HUES6 (cell line): ENCODE data around the gene PRKCE.

Source experiments
- H3K27ac ChIP-seq: 2 replicates; pipeline ENCODE4 v1.7.0; 2013; ENCODE audit warnings: low read depth, mild to moderate bottlenecking, low read length, inconsistent platforms
- H3K27me3 ChIP-seq: 2 replicates; pipeline ENCODE4 v1.6.1; 2013; ENCODE audit warnings: low read length; ENCODE audit not compliant: control insufficient read depth, insufficient read depth
- H3K36me3 ChIP-seq: 2 replicates; pipeline ENCODE4 v1.6.1; 2013; ENCODE audit warnings: low read length; ENCODE audit not compliant: control insufficient read depth, insufficient read depth
- H3K4me1 ChIP-seq: 2 replicates; pipeline ENCODE4 v1.6.1; 2013; ENCODE audit warnings: low read length; ENCODE audit not compliant: control insufficient read depth, insufficient read depth
- H3K4me3 ChIP-seq: 2 replicates; pipeline ENCODE4 v1.5.1; 2013; ENCODE audit warnings: low read depth, low read length
- H3K9ac ChIP-seq: one replicate; pipeline ENCODE4 v1.6.1; 2013; ENCODE audit warnings: mild to moderate bottlenecking, low read length
- H3K9me3 ChIP-seq: 2 replicates; pipeline ENCODE4 v1.6.1; 2013; ENCODE audit warnings: low read depth, low read length; ENCODE audit not compliant: control insufficient read depth, insufficient read depth

Gene PRKCE

DNA sequence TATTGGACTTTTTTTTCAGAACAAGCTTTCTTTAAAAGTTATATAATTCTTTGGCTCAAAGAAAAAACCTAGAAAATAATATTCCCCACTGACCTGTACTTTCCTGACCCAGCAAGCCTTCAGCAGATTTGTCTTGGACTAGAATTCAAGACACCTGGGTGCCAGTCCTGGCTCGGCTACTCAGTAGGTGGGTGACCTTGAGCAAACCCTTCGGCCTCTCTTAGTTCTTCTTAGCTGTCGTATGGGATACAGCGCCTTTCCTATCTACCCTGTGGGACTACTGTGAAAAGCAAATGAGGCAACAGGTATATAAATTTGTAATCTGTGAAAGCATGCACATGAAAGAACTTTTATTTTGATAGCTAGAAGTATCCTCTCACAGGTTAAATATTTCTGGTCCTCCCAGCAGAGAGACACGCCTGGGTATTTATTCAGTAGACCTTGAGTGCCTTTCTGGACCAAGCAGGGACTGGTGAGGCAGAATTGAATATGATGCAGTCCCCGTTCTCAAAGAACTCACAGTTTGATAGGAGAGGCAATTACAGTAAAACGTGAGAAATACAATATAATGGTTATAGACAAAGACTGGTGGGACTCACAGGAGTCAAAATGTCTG, 576.3 kb downstream of the PRKCE start:
- peaks cover 24% of the 10 kb centered on the region for H3K4me1 ChIP-seq
- H3K4me3 ChIP-seq = no peak overlapping the region
- H3K9ac ChIP-seq = no peak overlapping the region
- H3K36me3 ChIP-seq = no peaks in the 10 kb centered on the region
- no peaks in the 10 kb centered on the region for H3K27me3 ChIP-seq
- H3K27ac ChIP-seq = no peak overlapping the region
- no peaks in the 10 kb centered on the region for H3K9me3 ChIP-seq

DNA sequence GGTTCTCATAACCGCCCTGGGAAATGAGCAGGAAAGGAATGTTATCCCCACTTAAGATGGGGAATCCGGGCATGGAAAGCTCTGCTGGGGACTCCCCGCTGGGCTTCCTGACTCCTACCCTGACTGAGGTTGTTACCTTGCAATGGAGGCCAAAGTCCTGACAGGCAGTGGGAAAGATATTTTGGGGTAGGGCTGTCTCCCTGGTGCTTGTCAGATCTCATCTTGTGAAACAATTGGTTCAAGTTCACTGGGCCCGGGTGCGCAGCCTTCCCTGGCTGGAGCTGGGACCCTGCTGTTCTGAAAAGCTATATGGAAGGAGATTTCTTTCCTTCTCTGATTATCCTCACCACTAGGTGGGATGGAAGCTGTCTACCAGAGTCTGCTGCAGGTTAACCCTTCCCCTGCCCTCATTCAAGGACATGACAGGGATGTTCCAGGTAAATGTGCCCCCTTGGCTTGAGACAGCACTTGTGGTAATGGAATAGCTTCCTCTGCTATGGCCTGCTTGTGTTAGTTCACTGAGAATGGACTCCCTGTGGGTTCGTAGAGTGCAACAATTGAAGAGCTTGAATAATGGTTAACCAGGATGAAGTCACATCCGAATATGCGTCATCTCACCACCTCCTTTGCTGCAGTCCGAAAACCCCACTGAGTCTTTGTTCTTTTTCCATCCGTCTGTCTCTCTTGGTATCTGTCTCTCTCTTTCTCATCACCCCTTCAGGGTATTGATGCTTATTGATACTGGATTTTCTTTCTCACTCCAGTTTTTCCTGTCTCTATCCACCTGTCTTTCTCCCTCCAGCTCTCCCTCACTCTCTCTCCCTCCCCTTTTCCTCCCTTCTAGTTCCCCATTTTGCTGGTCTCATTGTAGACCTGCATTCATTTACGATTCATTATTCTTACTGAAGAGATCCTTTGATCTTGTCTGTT, 577.9 kb downstream of the PRKCE start:
- Histone ChIP-seq H3K27ac (peak overlapping the region; percentile 12), H3K4me3 (no peak overlapping the region; the same call in 1 of the 2 replicates), H3K36me3 (no peaks in the 10 kb centered on the region), H3K4me1 (peaks cover 24% of the 10 kb centered on the region), H3K9ac (peak overlapping the region; percentile 44), H3K27me3 (no peaks in the 10 kb centered on the region), H3K9me3 (no peaks in the 10 kb centered on the region)

DNA sequence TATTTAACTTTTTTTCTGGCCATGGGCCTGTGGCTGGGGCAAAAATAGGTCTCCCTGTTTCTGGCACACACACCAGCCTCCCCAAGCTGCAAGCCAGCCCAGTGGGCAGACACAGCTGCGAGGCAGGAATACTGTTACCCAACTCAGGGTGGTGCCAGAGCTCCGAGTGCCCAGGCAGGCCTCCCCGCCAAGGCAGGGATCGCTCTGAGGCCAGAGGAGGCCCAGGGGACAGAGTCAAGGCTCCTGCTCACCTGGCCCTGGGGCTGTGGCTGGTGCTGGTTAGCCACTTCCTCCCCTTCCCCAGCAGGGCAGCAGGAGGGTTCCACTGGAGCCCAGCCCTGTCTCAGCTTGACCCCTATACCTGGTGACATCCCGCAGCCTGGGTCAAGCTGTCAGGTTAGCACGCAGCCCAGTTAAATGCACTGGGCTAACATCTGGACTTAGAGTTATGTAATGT, 578.7 kb downstream of the PRKCE start:
- Histone ChIP-seq H3K4me1 (peaks cover 24% of the 10 kb centered on the region), H3K9me3 (no peaks in the 10 kb centered on the region), H3K9ac (peak overlapping the region; percentile 44), H3K36me3 (no peaks in the 10 kb centered on the region), H3K27ac (peak overlapping the region; percentile 12), H3K27me3 (no peaks in the 10 kb centered on the region), H3K4me3 (no peak overlapping the region)

DNA sequence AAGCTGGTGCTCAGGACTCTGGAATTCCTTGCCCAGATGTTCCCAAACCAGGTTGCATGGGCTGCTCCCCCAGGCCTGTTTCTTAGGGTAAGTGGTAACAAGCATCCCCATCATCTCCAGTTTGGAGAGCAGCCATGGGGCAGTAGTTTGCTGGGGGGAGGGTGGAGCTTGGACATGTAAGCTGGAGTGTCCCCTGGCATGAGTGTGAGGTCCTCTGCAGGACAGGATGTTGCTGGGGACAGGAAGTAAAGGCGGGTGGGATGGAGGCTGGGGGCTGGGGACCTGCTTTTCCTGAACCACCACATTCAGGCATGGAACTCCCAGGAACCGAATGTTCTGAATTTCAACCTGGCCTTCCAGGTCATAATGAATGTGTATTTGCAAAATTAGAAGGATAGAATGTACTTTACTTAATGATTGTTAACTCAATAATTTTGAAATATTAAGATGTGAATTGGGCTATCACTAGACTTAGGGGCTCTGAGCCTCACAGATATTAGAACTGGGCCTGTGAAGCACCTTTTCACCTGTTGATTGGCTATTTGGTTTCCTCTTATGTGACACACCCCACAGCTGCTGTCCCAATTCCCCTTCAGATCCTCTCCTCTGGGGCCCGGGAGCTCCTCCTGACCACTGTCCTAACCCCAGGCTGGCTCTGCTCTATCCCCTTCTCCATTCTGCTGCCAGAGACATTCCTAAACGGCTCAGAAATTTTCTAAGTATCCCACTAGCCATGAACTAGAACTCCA, 579.4 kb downstream of the PRKCE start:
- Histone ChIP-seq H3K27me3 (no peaks in the 10 kb centered on the region), H3K27ac (peak overlapping the region; percentile 12; the same call in 1 of the 2 replicates), H3K9me3 (no peaks in the 10 kb centered on the region), H3K36me3 (no peaks in the 10 kb centered on the region), H3K4me3 (no peak overlapping the region), H3K9ac (no peak overlapping the region), H3K4me1 (peaks cover 24% of the 10 kb centered on the region)

DNA sequence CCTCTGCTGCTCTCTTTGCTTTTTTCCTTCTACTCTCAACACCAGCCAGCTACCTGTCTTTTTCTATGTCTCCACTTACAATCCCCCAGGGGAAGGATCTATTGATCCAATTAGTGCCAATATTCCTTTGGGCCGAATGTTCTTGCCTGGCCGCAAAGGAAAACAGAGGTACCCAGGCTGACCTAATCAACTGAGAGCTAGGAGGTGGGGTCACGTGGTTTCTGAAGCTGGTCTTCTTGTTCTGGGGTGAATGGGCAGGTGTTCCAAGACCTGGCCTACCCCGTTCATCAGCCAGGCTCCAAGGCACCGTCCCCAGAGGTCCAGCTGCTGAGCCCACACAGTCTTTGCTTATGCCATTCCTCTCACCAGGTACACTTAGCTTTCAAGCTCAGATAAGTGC, 580.2 kb downstream of the PRKCE start:
- Histone ChIP-seq H3K4me1 (peaks cover 24% of the 10 kb centered on the region), H3K4me3 (no peak overlapping the region), H3K9ac (no peak overlapping the region), H3K27me3 (no peaks in the 10 kb centered on the region), H3K36me3 (no peaks in the 10 kb centered on the region), H3K9me3 (no peaks in the 10 kb centered on the region), H3K27ac (no peak overlapping the region)

DNA sequence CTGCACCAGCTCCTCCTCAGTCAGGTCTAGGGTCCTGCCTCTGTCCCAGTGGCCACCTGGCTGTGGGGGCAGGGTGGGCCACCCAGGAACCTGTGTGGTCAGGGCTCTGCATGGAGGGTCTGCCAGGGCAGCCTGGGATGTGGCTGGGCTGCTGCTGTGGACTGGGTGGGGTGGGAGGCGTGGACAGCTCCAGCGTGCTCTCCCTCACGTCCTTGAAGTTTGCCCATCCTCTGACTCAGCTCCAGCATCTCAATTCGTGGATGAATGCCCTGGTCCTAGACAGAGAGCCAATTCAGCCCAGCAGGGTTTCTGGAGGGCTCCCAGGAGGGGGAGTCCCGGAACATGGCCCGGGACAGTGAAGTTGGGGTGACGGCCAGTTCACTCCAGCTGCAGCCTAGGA, 581.4 kb downstream of the PRKCE start:
- H3K27me3 ChIP-seq = no peaks in the 10 kb centered on the region
- no peak overlapping the region for H3K27ac ChIP-seq
- no peaks in the 10 kb centered on the region for H3K9me3 ChIP-seq
- H3K4me3 ChIP-seq = no peak overlapping the region
- no peak overlapping the region for H3K9ac ChIP-seq
- H3K4me1 ChIP-seq = peaks cover 24% of the 10 kb centered on the region
- H3K36me3 ChIP-seq = no peaks in the 10 kb centered on the region

DNA sequence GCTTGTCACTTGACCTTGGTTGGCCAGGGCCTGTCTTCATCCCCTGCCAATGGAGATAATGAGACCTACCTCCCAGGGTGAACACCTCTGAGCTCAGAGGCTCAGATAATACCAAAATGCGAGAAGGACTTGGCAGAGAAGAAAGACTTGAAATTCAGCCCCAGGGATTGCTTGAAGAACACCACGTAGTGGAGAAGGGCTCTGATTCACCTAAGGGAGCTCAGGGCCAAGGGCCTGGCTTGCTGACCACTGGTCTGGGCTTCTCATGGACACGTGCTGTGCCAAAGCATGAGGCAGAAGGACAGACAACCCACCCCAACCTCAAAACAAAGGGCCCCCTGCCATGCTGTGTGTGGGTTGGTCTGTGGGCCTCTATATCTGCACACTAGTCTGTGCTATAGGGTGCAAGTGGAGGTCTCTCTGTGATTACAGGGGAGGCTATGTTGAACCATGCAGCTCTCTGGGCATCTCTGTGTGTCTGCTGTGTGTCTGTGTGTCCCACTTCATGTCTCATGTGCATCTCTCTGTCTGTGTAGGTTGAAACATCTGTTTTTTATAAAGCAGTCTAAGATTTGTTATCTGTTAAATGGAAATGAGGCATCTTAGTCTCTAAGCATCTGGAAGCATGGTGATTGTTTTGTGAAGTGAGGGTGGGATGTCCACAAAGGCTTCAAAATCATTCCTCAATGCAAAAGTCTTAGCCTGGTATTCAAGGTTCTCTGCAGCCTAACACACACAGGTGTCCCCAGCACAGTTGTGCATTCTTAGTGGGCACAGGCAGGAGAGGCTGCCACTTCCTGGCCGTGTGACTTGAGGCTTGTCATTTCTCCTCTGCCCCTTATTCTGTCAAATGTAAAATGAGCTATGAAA, 584.8 kb downstream of the PRKCE start:
- H3K9ac ChIP-seq = no peak overlapping the region
- no peak overlapping the region for H3K27ac ChIP-seq
- H3K9me3 ChIP-seq = no peaks in the 10 kb centered on the region
- no peaks in the 10 kb centered on the region for H3K36me3 ChIP-seq
- H3K4me1 ChIP-seq = peaks cover 2% of the 10 kb centered on the region; the same call in 1 of the 2 replicates
- no peak overlapping the region for H3K4me3 ChIP-seq
- H3K27me3 ChIP-seq = no peaks in the 10 kb centered on the region

DNA sequence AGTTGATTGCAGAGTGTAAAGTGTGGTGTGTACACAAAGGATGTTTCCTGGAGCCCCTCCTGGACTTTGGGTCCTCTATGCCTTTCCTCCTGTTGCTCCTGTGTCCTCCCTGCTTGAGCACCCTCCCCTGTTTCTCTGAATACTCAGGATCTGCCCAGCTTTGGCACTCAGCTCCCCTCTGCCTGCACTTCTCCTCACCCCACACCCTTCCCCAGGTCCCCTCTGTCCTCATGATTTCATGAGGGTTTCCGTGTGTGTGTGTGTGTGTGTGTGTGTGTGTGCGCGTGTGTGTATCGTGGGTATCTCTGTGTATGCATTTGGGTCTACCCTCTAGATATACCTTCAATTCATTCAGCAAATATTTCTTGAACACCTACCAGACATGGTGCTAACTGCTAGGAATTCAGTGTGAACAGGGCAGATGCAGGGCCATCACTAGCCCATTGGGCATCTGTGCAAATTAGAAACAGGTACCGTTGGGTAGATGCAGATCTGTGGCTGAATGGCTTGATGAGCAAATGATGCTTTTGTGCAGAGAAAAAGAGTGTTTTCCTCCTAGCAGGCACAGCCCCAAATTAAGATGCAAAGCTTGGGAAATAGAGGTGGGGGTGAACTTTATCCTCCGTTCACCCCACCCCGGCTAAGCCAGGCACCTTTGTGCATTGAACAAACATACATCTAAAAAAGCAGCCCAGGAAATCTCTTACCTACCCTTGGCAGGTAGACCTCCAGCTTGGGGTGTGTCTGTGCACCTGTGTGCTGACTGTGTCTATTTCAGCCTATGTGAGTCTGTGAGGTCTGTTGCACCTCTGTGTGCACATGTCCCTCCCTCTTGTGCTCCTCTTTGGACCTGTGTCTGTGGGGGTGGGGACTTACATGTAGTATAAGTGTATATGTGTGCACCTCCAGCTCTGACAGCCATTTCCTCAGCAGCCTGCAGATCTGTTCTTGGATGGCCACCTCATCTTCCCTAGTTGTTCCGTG, 585.7 kb downstream of the PRKCE start:
- Histone ChIP-seq H3K9ac (no peak overlapping the region), H3K36me3 (no peaks in the 10 kb centered on the region), H3K9me3 (no peaks in the 10 kb centered on the region), H3K27ac (no peak overlapping the region), H3K4me3 (no peak overlapping the region), H3K4me1 (0 out of 2 replicates have a peak, but pooled peaks cover 2% of the 10 kb centered on the region), H3K27me3 (no peaks in the 10 kb centered on the region)
